ENCODE measurements around the gene ABHD3.
"Not testable (repeated sequence)": the region's sequence is repeated elsewhere in the genome, so short reads cannot be mapped to it uniquely, and the experiment has no call there.

The ABHD3 gene

GRCh38 chr18:21702602-21703001 lies 2.0 kb downstream of the ABHD3 start:
- DNase-seq: no peak

DNA sequence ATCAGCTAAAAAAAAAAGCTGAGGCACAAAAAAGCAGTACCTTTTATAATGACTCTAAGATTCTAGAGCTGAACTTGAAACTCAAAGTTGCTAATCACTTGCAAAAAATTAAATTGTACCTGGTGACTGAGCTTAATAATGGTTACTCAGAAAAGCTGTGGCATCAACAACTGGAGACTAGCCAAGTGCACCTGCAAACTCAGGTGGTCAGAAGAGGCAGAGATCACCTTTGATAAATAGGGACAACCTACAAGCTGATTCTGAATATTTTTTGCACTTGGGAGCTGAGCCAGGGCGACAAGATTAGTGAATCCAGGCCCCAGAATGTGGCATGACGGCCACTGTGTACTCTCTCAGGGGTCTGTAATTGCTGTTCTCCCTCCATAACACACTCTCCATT lies 3.0 kb downstream of the ABHD3 start:
- peak; percentile 34 for DNase-seq

DNA sequence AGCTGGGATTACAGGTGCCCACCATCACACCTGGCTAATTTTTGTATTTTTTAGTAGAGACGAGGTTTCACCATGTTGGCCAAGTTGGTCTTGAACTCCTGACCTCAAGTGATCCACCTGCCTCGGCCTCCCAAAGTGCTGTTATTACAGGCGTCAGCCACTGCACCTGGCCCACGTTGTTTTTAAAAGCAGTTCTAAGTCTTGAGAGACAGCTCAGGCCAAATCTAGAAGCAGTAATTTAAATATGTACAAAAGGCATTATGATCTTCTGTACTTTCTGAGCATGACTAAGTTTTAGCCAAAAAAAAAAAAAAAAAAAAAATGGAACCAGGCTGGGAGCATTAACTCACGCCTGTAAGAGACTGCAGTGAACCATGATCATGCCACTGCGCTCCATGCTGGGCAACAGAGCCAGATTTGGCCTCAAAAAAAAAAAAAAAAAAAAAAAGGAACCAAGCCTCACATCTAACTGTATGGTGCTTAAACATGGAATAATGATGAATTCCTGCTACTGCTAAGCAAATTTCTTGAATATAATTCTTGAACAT lies 4.0 kb downstream of the ABHD3 start:
- no peak for DNase-seq

- DNase-seq: no peak
These were observed 11.3 kb downstream of the ABHD3 start for GRCh38 chr18:21693322-21693721.

GRCh38 chr18:21689736-21690135 lies 14.8 kb downstream of the ABHD3 start:
- DNase-seq: no peak

GRCh38 chr18:21686282-21687105 lies 18.1 kb downstream of the ABHD3 start:
- no peak for DNase-seq

GRCh38 chr18:21685556-21685981 lies 19.0 kb downstream of the ABHD3 start:
- not testable (repeated sequence) for DNase-seq

DNA sequence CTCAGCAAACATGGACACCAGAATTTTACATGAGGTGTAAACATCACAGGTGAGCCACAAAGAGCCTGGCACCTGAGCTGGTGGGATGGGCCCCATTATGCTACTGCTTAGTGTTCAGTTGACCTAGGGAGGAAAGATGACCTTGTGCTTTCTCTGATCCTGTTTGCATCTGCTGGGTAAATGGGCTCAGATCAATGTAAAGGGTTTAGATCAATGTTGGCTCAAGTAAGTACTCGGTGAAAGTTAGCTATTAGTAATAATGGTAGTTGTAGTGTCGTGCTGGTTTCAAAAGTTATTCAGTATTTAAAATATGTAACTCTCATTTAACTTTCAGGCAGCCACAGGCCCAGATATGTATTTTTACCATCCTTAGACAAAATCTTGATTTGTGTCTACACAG lies 19.8 kb downstream of the ABHD3 start:
- DNase-seq: no peak

DNA sequence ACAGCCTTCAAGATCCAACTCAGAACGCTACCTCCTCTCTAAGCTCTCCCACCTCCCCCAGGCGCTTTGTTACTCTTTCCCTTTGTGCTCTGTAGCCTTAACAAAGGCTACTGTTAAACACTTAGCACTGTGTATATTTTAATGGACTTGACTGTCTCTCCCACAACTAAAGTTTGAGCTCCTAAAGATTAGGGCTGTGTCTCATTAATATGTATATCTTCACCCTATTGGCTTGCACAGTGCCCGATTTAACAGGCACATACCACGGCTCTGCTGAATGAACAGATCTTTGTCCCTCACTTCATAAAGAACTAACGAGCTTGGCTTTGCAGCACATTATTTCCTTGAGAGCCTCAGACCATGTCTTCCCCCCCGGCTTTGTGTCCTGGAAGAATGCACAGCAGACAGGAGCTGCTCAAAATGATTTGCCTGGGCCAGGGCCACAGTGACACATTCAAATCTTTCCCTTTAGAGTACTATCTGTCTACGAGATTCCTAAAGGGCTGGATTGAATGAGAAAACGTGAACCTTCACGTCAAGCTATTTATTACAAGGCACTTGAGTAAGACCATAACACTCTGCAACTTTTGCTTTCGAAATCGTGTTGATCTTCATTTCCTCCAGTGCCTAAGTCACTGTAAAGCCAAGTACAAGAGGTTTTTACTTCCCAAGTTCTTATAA lies 22.1 kb downstream of the ABHD3 start:
- no peak for DNase-seq

GRCh38 chr18:21680161-21680560 lies 24.4 kb downstream of the ABHD3 start:
- no peak for DNase-seq

DNA sequence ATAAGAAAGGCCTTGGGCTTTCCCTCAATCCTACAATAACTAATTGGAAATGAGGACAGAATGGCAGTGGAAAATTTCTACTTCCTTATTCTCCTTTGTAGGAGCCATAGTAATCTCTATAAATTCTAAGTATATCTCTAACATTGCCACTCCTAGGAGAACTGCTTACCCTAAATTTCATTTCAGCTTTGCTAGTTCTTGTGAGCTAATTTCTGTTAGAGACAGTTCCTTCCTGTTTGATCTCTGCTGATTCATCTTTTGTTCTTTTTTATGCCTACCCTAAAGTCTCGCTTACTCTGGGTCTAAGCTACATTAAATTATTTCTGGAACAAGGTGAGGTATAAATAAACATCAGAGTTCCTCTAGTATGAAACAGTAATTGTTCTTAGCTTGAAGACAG lies 25.7 kb downstream of the ABHD3 start:
- no peak for DNase-seq

- DNase-seq: not testable (repeated sequence)
These were observed 29.2 kb downstream of the ABHD3 start for GRCh38 chr18:21675354-21675753.

DNA sequence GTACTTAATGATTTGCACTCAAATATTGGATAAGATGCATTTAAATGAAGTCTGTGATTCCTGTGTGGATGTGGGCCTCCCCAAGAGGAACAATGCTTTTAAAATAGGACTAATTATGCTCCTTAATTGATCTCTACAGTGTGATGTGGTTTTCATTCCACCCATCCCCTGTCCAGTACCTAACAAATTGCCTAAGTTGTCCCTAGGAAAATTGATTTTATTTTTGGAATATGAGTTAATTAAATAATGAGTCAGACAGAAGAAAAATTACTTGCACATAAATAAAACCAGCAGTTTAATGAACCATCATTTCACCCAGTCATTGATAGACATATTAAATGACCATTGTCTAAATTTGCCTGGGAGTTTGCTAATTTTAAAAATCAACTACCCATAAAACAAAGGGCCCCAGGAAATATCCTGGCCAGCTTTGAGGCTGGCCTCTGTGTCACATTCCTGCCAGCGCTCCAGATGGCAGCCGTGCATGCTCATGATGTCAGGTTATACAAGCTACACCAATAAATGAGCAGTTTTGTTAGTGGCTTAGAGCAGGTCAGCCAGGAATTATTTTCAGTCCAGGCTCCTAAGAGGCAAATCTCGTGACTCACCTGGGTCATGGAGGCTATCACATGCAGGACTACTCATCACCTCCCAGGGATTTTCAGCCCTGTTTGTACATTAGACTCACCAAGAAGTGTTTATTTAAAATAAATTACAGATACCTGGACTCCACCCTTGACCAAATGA lies 31.9 kb downstream of the ABHD3 start:
- DNase-seq: no peak

DNA sequence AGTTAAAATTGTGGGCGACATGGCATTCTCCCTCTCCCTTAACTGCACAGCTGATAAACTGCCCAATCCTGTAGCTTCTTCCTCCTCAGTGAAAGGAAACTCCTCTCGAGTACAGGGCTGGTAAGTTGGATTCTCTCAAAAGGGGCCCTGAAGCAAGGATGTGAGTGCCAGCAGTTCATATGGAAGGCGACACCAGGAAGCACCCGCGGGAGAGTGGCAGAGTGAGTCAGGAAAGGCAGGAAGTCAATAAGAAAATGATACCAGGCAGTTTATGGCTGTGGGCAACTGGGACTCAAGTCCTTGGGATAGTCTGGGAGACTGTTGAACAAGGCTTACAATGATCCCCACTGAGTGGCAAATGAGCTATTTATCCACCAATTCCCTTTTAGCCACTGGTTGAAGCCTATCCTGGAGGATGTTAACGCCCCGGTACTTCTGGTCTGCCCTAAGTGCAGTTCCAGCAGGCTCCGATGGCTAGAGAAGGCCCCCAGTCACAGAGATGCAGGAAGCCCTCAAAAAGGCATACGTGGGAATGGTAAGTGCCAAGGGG lies 34.8 kb downstream of the ABHD3 start:
- DNase-seq: no peak

GRCh38 chr18:21664069-21664468 lies 40.5 kb downstream of the ABHD3 start:
- DNase-seq: no peak

DNA sequence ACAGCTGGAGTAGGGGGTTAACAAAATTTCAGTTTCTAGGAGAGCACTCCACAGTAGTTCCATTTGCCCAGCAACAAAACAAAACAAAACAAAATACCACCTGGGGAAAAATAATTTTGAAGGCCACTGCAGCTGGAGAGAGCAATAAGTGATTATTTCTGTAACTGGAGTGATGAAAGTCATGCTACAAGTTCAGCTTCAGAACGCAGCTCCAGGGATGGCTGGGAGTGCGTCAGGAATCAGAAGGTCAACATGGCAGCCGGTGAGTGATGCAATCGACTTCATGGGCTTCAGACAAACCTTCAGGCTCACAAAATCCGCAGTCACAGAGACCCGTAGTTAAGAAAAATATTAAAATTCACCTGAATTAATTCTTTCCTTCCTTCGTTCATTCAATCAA lies 41.0 kb downstream of the ABHD3 start:
- DNase-seq: no peak

DNA sequence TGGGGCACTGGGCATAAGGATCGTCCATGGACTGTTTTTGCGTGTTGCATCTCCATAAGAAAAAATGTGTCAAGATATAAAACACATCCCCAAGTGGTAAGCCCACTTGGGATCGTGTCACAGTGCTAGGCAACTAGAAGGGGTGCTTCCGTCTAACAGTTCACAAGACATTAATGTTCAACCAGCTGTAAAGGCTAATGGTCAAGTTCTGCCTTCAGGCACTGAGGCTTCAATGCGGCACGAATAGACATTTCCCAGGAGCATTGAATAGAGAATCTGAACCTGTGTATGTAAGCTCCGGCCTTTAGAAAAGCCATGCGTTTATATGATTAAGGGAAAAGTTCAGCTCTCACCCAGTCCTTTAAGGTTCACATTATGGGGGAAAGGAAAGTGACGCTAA lies 42.0 kb downstream of the ABHD3 start:
- no peak for DNase-seq

GRCh38 chr18:21660078-21660477 lies 44.5 kb downstream of the ABHD3 start:
- no peak for DNase-seq

- DNase-seq: no peak
These were observed 48.2 kb downstream of the ABHD3 start for GRCh38 chr18:21656402-21656801.

- DNase-seq: no peak
These were observed 51.2 kb downstream of the ABHD3 start for GRCh38 chr18:21653361-21653760.

- DNase-seq: no peak
These were observed 52.5 kb downstream of the ABHD3 start for GRCh38 chr18:21652073-21652472.

- DNase-seq: no peak
These were observed 54.3 kb downstream of the ABHD3 start for GRCh38 chr18:21650311-21650710.

DNA sequence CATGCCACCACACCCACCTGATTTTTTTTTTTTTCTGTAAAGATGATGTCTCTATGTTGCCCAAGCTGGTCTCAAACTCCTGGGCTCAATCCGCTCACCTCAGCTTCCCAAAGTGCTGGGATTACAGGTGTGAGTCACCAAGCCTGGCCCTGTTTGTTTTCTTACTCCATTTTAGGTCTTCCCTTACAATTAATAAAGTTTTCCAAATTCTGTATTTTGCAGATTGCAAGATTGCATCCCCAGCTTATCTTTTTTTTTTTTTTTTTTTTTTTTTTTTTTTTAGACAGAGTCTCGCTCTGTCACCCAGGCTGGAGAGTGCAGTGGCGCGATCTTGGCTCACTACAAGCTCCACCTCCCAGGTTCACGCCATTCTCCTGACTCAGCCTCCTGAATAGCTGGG lies 64.2 kb downstream of the ABHD3 start:
- not testable (repeated sequence) for DNase-seq

Data from NCI-H1105 (cell line).